HG03469 (cell line): Measurements from ENCODE around the gene NUDT22.

ENCODE experiments used
- ATAC-seq: cut with Tn5 transposase; IDR thresholded peaks from one replicate; pipeline ENCODE4 v1.9.1; 2021; ENCODE audit warnings: mild to moderate bottlenecking, moderate library complexity, moderate number of reproducible peaks; ENCODE audit not compliant: unreplicated experiment

Gene NUDT22

DNA sequence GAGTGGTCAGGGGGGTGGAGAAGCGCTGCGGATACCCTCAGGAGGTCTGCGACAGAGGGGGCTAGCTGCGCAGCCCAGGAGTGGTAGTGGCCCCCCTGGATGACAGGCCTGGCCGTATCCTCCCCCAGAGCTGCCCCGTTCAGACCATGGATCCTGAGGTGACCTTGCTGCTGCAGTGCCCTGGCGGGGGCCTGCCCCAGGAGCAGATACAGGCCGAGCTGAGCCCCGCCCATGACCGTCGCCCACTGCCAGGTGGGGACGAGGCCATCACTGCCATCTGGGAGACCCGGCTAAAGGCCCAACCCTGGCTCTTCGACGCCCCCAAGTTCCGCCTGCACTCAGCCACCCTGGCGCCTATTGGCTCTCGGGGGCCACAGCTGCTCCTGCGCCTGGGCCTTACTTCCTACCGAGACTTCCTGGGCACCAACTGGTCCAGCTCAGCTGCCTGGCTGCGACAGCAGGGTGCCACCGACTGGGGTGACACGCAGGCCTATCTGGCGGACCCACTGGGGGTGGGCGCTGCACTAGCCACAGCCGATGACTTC lies 505 bp downstream of the NUDT22 start:
- ATAC-seq = no peak

- ATAC-seq = no peak
These were observed 1.4 kb downstream of the NUDT22 start for GRCh38 chr11:64227405-64227956.

GRCh38 chr11:64229090-64229743 lies 3.1 kb downstream of the NUDT22 start:
- ATAC-seq = no peak

DNA sequence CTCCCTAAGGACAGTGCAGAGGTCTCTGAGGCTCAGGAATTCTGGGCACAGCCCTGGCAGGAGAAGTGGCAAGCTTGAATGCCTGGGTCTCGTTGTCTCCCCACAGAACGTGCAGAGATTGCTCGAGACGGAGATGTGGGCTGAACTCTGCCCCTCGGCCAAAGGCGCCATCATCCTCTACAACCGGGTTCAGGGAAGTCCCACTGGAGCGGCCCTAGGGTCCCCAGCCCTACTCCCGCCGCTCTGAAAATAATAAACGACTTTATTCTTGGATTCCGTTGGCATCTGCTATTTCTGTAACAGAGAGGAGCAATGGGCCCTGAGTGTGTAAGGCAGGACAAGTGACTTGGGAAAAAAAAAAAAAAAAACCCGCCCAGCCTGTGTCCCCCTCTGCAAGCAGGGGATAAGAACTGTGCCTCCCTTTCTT lies 3.7 kb downstream of the NUDT22 start:
- no peak for ATAC-seq

GRCh38 chr11:64230171-64230984 lies 4.3 kb downstream of the NUDT22 start, which contains the start of gene DNAJC4:
DNAJC4 (plus strand) TSS chr11:64230548; CDS start chr11:64230855, 307 bp downstream.
- no peak for ATAC-seq

DNA sequence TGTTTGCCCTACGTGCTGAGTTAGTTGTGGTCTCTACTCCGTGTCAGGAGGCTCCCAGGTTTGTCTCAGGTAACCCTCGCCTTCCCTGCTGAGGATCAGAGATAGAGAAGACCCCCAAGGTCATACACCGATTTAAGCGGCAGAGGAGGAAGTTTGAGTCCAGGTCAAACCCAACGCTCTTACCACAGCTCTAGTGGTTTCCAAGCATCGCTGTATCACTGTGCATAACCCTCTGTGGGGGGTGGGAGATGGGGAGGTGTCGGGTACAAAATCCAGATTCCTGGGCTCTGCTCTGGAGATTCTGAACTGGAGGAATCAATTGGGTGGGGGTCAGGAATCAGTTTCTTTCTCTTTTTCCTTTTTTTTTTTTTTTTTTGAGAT lies 4.9 kb downstream of the NUDT22 start:
- no peak for ATAC-seq

GRCh38 chr11:64231546-64231945 lies 5.5 kb downstream of the NUDT22 start:
- no peak for ATAC-seq

DNA sequence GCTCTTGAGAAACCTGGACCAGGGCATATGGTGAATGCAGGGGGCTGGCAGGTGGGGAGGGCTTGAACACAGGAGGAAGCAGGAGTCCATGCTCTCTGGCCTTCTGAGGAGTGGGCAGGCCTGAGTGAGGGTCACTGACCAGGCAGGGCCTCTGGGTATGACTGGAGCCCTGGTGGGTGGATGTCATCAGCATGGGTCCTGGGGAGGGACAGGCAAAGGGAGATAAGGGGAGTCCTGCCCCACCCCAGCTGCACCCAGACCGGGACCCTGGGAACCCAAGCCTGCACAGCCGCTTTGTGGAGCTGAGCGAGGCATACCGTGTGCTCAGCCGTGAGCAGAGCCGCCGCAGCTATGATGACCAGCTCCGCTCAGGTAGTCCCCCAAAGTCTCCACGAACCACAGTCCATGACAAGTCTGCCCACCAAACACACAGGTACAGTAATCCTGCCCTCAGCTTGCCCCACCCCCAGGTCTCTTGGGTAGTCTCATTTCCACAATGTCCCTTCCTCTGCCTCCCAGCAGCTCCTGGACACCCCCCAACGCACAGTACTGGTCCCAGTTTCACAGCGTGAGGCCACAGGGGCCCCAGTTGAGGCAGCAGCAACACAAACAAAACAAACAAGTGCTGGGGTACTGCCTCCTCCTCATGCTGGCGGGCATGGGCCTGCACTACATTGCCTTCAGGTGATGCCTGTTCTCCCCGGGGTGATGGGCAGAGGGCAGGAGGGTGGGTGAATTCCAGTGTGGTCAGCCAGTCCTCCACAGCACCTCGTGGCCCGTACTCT lies 6.3 kb downstream of the NUDT22 start:
- no peak for ATAC-seq

- no peak for ATAC-seq
These were observed 6.9 kb downstream of the NUDT22 start for GRCh38 chr11:64232967-64233315.

GRCh38 chr11:64233913-64234586 lies 8.0 kb downstream of the NUDT22 start, which contains the start of gene VEGFB:
VEGFB (plus strand) TSS chr11:64234584; CDS start chr11:64234834, 250 bp downstream.
- ATAC-seq = no peak

DNA sequence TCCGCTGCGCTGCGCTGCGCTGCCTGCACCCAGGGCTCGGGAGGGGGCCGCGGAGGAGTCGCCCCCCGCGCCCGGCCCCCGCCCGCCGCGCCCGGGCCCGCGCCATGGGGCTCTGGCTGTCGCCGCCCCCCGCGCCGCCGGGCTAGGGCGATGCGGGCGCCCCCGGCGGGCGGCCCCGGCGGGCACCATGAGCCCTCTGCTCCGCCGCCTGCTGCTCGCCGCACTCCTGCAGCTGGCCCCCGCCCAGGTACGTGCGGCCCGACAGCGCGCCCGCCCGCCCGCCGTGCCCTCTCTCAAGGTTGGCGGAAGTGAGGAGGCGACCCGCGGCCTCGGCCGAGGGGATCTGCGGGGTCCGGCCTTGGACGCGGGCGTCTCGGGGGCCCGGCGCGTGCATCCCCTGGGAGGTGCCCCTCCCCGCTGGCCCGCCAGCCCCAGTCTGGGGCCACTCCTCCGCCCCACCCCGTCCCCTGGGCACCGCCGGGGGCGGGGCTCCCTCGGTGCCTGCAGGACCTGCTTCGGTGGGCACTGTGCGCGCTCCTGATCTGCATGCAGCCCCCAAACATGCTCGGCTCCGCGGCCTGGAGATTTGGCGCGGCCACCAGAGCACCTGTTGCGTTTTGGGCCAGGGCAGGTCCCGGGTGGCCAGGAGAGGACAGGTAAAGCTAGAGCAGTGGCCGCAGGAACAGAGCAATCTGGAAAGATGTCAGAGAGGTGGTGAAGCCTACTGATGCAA lies 8.7 kb downstream of the NUDT22 start:
- ATAC-seq = no peak

DNA sequence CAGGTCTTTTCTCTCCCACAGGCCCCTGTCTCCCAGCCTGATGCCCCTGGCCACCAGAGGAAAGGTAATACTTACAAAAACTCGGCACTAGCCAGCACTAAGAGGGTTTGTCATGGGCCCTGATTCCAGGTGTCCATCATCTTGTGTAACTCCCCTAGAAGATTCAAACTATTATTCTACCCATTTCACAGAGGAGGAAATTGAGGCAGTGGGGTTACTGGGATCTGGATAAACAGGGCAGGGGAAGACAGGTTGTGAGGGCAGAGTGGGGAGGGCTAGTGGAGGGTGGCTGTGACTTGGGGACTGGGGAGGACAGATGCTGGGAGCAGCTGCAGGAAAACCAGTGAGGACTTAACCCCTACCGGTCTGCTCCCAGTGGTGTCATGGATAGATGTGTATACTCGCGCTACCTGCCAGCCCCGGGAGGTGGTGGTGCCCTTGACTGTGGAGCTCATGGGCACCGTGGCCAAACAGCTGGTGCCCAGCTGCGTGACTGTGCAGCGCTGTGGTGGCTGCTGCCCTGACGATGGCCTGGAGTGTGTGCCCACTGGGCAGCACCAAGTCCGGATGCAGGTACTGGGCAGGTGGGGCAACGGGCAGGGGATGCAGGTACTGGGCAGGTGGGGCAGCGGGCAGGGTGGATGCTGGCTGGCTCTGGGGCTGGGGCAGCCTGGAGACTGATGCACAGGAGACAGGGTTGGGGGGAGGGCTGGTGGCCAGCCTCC lies 9.5 kb downstream of the NUDT22 start:
- no peak for ATAC-seq

DNA sequence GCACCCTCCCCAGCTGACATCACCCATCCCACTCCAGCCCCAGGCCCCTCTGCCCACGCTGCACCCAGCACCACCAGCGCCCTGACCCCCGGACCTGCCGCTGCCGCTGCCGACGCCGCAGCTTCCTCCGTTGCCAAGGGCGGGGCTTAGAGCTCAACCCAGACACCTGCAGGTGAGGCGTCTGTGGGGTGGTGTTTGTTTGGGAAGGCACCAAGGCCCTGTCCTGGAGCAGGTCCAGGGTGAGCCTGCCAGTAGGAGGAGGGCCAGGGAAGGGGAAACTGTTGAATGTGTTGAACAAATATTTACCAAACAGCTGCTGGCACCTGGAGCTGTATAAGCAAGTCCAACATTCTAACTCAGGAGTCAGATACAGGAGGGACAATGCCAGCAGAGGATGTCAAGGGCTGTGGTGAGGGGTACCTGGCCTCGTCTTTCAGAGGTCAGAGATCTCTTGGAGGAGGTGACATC lies 11.4 kb downstream of the NUDT22 start:
- ATAC-seq = no peak

- no peak for ATAC-seq
These were observed 12.0 kb downstream of the NUDT22 start for GRCh38 chr11:64238076-64238475.

DNA sequence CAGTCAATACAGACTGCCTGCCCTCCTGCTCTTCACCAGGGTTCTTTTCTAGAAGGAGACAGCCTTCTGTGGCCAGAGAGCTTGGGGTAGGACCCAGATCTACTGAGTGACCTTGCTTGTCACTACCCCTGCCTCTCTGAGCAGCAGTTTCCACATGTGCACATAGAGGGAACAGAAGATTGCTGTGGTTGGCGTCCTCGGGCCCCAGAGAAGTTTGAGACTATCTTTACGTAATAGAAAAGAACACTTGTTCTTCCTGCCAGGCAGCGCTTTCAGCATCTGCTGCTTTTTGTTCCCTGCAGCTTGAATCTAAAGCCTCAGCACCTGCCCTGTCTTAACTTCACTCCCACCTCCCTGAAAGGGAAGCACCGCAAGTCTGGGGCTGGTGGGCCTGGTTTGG lies 12.9 kb downstream of the NUDT22 start:
- ATAC-seq = no peak

GRCh38 chr11:64239662-64240434 lies 13.8 kb downstream of the NUDT22 start:
- no peak for ATAC-seq

DNA sequence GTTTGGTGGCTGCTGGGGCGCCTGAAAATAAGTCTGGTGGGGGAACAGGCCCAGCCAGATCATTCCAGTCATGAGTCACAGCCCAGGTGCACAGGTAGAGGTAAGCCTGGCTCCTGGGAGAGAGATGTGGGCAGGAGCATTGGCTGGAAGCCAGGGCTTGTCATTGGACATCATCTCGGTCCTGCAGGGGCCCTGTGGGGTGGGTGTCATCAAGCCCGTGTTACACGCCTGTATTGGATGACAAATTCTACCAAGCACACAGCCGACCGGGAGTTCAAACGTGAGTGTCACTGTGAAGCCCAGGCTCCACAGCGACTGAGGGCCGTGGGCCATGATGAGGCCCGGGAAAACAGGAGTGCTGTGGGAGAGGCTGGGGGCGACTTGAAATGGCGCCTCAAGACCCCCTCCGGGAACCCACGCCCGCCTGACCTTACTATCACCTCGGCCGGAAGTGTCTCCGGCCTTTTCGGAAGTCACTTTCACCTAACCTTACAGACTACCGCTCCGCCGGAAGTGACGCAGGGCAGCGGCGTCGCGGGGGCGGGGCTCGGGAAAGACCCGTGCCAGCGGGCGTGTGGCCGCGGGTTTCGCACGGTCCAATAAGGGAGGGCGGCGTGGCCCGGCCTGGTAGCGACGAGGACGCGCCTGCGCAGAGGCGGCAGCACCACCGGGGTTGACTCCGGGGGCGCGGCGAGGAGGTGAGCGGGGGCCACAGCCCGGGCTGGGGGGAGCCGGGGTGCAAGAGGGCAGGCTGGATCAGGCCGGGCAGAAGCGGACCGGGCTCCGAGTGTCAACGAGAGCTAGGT lies 14.6 kb downstream of the NUDT22 start, which contains the start of gene FKBP2:
TSS of gene FKBP2 (plus strand) at position 661 of the 806 bp plus-strand sequence. CDS start 1,293 bp downstream, outside the sequence.
- ATAC-seq = peak; percentile 38
